NCI-H345 treated with DMSO at 0.1 percent for 48 hours (cell line): ENCODE measurements around the gene ADK.
"Not testable (repeated sequence)": the region's sequence is repeated elsewhere in the genome, so short reads cannot be mapped to it uniquely, and the experiment has no call there.

Experiments
- DNase-seq: peaks from one replicate; lab custom pipeline; 2025; ENCODE audit not compliant: unreplicated experiment; lab: John Stamatoyannopoulos, UW

Gene ADK

DNA sequence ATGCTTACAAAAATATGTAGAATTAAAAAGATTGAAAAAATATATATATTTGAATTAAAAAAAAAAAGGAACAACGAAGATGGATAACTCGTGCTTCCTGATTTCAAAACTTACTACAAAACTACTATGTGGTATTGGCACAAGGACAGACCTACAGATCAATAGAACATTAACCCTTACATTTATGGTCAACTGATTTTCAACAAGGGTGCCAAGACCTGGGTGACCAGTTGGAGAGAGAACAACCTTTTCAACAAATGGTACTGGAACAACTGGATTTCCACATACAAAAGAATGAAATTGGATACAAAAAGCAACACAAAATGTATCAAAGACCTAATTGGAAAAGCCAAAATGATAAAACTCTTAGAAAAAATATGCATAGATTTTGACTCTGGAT lies 10.5 kb upstream of the ADK start:
- no peak for DNase-seq

DNA sequence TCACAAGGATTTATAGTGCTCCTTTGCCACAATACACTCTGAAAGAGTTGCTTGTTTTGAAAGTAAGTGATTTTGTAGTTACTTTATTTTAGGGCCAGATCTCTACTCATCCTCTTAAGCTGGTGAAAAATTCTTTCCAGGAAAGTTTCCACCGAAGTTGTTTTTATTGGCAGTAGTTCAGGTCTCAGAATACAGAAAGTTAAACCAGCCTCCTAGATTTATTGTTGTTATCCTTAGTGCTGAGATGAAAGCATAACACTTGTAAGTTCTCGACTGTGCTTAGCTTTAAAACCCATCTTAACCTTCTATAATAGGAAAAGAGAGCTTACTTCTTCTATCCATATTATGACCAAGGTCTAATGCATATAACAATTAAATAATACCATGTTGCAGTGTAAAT lies 5.9 kb upstream of the ADK start:
- DNase-seq: no peak

DNA sequence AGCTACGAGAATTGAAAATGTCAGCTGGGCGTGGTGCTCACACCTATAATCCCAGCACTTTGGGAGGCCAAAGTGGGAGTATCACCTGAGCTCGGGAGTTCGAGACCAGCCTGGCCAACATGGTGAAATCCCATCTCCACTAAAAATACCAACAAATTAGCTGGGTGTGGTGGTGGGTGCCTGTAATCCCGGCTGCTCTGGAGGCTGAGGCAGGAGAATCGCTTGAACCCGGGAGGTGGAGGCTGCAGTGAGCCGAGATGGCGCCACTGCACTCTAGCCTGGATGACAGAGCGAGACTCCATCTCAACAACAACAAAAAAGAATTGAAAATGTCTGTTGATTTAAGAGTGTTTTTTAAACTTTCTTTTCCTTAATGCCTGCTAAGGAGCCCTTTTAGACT lies 4.0 kb upstream of the ADK start:
- not testable (repeated sequence) for DNase-seq

DNA sequence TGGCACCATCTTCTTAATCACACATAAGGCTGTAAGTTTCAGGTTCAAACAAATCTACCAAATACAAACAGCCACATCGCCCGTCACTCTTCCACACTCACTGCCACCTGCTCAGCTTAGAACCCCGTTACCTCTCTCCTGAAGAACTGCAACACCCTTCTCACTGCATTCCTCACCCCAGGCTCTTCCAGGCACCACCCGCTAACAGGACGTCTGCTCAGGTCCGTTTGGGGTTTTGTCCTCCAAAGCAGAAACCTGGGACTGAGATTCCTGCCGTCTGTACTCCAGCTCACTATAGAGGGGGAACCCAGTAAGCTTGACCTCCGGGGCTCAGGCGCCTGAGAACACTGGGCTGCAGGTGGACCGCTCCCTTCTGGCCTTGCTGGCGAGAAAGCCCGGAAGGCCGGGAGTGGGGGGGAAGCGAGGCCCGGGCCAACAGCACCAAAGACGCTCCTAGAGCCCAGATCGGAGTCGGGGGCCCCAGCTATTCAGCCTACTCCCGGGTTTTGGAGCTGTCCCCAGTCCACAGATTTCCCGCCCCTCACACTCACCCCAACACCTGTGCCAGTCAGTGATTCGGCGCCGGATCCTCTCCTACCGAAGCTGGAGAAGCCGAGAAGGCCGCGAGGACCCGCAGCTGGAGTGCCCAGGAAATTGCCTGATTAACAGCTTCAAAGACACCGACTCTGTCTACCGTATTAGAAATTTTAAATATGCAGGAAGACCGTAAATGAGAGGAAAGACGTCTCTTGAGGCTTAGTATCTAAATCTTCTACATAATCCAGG lies 624 bp upstream of the ADK start, which contains the start of gene AP3M1:
AP3M1 (minus strand) TSS at position 625 of the 786 bp plus-strand sequence. CDS start 12,449 bp downstream, outside the sequence.
- DNase-seq: peak; percentile 93

DNA sequence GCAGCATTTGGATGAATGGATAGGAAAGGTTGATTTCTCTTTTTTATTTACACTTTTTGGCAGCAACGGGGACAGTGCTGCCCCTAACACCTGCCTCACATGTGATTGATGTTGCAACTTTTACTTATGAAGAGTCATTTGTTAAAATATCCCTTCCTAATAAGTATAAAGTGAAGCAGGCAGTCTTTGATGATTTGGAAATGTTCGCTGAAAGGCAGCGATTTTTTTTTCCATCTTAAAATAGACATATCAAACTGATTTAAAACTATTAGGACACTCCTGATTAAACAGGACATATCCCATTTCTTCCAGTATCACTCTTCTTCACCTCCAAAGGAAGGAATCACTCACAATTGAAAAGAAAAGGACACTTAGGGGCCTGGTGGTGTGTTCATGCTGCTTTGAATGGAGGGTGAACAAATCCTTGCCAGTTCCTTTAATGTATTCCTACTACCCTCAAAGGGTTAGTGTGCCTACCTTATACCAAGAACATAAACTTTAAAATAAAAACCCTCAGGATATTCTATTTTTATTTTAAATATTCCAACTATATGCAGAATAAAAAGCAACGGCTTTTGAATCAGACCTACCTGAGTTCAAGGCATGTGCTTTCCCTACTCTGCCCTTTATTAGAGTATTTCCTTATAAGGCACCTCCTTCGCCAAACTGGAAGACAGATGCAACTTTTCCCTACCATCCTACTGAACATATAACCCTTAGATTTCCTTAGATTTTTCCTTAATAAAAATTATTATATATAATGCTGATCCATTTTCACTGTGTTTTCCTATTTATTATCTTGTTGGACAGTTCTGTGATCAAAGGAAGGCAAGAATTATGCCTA lies 1.1 kb downstream of the ADK start:
- no peak for DNase-seq

DNA sequence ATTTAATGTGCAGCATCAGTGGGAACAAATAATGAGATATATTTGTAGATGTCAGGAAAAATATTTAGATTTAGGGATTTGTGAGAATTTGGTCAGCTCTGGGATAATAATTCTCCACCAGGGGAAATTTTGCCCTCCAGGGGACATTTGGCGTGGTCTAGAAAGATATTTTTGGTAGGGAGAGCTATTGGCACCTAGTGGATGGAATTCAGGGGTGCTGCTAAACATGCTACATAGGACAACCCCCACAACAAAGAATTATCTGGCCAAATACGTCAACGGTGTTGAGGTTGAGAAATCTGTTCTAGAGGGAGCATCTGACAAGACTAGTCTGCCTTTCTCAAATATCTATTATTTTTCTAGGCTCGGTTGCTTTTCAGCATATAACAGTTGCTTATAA lies 2.1 kb downstream of the ADK start:
- no peak for DNase-seq

DNA sequence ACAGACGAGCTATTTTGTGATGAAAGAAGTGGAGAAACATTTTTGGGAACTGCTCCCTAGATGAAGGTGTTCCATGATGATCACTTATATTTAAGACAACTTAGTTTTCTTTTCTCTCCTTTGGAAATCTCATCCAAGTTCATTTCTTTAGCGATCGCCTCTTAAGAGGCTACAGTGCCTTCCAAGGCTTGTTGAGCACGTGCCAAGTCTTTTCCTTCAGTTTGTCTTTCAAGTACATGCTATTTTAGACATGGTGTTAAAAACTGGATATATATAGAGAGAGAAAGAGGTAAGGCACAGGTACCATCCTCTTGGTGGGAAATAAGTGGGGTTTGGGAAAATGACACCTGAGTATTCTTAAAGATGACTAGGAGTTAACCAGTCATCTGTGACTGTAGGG lies 2.7 kb downstream of the ADK start:
- DNase-seq: no peak

DNA sequence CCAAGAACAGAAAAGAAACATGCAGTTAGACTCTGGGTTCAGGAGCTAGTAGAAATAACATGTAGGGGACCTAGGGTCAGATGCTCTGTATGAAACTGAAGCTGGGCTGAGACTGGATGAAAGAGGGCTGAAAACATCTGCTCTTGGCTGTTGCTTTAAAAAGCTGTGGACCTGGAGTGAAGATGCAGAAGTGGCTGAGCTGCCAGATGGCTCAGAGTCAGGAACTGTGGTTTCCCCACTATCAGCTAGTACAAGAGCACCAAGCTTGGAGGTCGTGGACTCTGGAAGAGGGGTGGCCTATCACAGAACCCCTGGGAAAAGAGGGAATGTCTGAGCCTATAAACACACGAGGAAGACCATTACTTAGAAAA lies 5.9 kb downstream of the ADK start:
- no peak for DNase-seq

DNA sequence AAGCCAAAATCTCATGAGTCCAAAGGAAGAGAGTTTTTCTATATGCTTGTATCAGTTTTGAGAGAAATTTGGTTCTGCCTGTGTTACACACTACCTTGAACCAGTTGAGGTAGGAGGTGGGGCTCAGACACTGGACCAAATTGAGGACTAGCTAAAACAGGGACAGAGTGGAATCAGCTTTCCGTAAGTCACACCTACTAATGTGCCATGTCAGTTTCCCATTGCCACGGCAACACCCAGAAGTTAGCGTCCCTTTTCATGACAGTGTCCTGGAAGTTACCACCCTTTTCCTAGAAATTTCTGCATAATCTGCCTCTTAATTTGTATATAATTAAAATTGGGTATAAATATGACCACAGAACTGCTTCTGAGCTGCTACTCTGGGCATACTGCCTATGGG lies 9.0 kb downstream of the ADK start:
- no peak for DNase-seq

DNA sequence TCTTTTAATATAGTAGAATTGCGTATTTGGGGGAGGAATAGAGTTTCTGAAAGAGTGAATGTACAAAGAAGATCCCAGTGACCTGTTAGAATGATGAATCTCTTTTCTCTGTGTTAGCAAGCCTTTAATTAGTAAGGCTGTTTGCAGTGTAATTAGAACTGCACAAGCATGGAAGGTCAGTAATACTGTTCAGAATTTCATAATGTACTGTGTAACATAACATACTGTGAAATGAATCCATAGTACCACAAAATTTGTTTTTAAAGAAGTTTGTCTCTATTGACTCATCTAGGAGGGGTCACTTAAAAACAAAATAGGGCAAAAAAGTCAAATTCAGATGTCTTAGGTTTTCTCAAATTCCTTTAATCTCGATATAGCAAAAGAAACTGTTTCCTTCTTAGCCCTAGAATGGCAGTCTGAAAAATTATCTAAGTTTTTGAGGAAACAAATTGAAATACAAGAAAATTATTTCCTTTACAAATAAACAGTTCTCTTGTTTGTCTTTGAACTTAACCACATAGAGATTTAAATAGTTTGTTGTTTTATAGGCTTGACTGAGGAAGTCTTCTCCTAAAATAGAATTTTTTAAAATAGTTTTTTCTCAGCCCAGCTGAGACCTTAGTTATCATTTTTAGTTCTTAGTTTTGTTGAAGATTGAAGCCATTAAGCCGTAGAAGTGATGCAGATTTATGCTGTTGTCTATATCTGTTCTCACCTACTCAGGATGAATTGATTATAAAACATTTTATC lies 12.5 kb downstream of the ADK start:
- DNase-seq: no peak

DNA sequence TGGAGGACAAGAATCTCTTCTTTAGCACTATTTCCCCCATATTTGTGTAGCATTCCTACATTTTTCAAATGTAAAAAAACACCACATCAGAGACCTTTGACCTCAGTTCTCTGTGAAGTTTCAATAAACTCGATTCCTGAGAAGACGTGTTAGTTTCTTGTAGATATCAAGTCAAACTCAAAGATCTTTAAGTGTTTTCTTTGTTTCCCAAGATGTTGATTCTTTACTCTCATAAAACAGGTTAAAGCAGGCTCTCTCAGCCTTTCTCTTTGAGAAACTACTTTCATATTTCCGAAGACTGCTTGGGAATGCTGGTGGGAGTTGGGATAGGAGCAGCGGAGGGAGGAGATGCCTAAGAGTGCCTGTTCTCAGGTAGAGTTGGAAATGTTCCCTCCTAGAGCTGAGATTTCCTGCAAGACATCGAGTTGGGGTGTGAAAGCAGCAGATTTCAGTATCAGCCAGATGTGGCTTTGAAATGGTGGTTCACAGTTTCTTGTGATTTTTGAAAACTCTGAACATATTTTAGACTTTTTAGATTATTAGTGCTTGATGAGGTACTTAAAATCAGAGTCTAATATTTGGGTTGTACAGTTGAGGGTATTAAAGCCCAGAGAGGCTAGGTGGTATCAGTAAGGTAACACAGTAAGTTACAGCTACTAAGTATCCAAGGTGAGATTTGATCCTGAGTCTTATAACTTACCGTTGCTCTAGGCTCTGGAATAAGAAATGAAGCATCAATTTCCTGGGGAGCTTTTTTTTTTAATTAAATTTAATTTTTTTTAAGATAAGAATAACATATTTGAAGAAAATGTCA lies 13.9 kb downstream of the ADK start:
- DNase-seq: no peak

DNA sequence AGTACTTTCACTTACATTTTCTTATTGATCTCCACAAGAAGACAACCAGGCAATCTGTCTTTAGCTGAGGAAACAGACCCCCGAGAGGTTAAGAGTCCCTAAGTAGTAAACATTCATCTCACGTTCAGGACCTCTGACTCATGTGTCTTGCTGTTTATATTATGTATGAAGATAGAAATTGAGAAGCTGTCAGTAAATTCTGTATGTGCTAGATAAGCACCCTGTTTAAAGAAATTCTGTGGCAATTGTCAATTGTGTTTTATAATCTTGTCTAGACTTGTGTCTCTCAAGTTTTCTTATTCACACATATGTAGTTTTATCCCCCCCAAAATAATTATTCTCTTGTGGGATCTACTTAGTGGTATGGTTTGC lies 14.5 kb downstream of the ADK start:
- DNase-seq: no peak

DNA sequence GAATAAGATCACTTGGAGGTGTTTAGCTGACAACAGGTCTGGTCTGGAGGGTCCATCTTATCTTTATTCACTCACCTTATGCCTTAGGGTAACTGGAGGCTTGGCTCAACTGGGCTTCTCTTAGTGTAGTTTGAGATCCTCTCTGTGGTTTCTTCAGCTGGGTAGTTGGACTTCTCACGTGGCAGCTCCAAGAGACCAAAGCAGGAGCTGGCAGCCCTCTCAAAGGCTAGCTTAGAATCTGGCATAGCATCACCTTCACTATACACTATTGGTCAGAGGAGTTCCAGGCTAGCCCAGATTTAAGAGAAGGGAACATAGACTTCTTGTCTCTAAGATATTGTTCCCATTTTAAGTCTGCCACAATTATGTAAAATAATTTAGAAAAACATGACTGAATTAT lies 16.4 kb downstream of the ADK start:
- no peak for DNase-seq

DNA sequence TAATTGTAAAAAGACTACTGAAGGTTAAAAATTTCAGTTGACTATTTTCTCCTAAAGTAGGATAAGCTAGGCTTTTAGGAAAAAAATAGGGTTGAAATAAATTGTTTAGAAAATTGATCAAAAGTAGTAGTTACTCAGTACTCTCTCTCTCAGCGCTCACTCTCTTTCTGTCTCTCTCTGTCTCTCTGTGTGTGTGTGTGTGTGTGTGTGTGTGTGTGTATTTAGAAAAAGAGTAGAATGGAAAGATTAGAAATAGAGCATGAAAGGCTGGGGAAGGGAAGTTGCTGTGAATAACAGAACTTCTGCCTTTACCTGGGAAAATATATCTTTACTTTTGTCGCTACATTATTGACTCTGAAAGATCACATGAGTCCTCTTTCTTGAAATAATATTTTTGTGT lies 20.6 kb downstream of the ADK start:
- no peak for DNase-seq

DNA sequence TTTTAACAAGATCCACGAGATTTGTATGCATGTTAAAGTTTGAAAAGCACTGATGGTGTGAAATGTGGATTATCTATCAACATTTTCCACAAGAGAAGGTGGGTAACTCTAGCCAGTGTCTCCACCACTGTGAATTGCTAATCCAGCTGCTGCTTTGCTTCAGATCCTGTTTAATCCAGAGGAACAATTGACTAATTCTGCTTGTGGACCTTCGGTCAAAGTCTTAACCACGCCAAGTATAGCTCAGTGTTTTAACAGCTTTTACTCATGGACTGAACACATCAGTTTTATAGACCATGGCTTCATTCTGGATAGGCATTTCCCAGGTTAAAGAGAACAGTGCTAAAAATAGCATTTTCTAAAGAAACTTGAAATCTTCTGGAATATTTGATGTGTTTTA lies 23.5 kb downstream of the ADK start:
- no peak for DNase-seq

DNA sequence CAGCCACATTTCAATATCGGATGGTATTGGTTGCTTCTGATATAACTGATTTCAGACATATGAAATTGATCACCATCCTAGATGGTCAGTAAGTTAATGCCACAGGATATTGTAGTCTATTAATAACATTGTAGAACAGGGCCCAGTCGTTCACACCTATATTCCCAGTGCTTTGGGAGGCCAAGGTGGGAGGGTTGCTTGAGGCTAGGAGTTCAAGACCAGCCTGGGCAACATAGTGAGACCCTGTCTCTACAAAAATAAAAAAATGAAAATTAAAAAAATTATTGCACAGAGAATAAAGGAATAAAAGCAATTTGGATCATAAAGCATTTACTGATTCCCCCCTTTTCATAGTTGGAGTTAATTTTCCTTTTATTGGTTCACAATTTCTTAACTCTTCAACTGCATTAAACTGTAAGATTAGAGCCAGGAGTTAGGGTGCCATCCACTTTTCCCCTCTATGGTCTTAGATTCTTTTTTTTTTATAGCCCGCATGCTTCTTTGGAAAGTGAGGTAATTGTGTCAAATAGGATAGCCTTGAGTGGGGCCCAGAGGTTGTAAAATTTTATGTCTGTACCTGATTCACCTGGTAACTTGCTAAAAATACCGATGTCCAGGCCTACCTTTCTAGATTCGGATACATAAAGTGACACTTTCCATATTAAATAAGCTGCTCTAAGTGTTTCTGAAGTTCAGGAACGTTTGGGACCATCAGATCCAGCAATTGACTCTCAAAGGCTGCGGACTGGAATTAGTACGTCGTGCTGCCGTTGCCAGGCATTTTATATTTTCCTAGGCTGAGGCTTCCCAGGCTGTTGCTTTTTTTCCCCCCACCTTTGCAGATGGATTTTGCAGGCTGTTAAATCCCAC lies 24.7 kb downstream of the ADK start:
- no peak for DNase-seq

DNA sequence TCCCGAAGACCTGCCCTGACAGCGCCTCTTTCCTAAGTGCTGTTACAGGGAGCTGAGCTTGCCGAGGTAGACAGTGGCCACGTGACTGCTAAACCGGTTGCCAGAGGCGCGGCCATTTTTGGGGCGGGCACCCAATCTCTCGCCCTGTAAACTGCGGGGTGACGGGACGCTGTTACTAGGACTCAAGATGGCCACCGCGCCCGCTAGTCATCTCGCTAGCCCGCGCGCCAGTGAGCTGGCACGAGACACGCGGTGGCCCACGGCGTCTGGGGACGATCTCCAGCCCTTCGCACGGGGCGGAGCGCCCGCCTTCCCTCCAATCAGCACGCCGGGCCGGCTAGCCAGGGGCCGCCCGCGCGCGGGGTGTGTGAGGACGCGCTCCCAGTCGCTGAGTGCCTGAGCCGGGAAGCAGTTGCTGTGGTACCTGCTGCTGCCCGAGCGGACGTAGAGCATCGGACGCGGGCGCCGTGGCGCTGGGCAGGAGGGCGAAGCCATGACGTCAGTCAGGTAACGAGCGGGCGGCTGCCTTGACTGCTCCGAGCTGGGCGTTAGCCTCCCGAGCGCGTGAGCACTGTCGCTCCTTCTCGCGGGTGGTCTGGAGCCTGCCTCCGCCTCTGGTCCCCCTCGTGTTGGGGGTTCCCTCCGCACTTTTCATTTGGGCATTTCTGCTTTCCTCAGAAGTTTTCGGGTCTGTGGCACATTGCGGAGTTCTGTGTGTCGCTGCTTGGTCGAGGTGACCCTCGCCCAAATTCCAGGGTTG lies 25.5 kb downstream of the ADK start:
- DNase-seq: peak; percentile 88

DNA sequence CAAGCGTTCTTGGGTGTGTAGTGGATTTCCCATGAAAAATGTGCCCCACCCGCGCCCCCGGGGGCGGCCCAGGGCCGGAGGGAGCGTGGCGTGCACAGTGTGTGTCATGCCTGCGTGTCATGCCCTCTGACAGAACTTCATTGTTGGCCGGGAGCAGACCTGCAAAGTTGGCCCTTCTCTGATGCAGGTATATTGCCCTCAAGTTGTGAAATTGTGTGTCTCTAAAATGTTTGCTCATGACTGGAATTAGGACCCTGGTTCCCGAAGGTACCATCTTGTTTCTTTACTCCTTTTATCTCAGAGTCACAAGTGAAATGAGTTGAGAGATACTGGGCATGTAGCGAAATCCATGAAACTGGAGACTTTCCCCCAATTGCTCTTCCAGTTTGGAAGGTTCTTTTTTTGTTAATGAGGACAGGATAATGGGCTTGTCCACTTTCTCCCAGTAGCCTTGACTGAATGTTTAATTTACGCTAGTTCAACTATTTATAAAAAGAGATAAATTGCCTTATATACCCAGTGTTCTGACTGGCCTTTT lies 26.2 kb downstream of the ADK start:
- DNase-seq: no peak
